ENCODE measurements around the gene PCDHGB6.
"Not testable (repeated sequence)": the region's sequence is repeated elsewhere in the genome, so short reads cannot be mapped to it uniquely, and the experiment has no call there.

The PCDHGB6 gene

DNA sequence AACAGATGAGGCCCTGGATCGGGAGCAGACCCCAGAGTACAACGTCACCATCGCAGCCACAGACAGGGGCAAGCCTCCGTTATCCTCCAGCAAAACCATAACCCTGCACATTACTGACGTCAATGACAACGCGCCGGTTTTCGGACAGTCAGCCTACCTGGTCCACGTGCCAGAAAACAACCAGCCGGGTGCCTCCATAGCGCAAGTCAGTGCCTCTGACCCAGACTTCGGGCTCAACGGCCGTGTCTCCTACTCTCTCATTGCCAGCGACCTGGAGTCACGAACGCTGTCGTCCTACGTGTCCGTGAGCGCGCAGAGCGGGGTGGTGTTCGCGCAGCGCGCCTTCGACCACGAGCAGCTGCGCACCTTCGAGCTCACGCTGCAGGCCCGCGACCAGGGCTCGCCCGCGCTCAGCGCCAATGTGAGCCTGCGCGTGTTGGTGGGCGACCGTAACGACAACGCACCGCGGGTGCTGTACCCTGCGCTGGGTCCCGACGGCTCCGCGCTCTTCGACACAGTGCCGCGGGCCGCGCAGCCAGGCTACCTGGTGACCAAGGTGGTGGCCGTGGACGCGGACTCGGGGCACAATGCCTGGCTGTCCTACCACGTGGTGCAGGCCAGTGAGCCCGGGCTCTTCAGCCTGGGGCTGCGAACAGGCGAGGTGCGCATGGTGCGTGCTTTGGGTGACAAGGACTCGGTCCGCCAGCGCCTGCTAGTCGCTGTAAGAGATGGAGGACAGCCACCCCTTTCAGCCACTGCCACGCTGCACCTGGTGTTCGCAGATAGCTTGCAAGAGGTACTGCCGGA lies 11.5 kb downstream of the PCDHGB6 start:
- no peak for DNase-seq (ENCODE audit: low read depth)

DNA sequence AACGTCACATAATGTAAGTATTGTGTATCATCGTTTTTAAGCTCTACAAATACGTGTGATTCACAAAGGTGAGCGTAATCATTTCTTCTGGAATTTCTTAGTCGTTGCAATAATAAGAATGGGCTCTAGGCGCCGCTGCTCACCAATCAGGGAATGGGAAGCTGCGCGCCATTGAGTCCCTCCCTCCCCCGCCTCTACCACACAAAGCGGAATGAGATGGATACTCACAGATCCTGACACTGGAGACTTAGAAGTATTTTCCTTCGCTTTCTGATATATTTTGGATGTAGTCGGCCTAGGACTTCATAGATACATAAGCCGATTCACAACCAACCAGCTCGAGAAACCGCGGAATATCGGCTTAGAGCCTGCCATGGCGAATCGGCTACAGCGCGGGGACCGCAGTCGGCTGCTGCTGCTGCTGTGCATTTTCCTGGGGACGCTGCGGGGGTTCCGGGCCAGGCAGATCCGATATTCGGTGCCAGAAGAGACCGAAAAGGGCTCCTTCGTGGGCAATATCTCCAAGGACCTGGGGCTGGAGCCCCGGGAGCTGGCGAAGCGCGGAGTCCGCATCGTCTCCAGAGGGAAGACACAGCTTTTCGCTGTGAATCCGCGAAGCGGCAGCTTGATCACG lies 13.2 kb downstream of the PCDHGB6 start, which contains the start of gene PCDHGA11:
Gene PCDHGA11, plus strand, starts transcription at position 197 of the 634 bp plus-strand sequence. Its CDS starts 177 bp downstream, at position 374.
- peak; percentile 50 for DNase-seq (ENCODE audit: low read depth)

- no peak for DNase-seq (ENCODE audit: low read depth)
Observed at GRCh38 chr5:141421489-141421855, 13.7 kb downstream of the PCDHGB6 start.

DNA sequence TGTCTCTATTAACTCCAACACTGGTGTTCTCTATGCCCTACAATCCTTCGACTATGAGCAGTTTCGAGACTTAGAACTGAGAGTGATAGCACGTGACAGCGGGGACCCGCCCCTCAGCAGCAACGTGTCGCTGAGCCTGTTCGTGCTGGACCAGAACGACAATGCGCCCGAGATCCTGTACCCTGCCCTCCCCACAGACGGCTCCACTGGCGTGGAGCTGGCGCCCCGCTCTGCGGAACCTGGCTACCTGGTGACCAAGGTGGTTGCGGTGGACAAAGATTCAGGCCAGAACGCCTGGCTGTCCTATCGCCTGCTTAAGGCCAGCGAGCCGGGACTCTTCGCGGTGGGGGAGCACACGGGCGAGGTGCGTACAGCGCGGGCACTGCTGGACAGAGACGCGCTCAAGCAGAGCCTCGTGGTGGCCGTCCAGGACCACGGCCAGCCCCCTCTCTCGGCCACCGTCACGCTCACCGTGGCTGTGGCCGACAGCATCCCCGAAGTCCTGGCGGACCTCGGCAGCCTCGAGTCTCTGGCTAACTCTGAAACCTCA lies 15.0 kb downstream of the PCDHGB6 start:
- no peak for DNase-seq (ENCODE audit: low read depth)

DNA sequence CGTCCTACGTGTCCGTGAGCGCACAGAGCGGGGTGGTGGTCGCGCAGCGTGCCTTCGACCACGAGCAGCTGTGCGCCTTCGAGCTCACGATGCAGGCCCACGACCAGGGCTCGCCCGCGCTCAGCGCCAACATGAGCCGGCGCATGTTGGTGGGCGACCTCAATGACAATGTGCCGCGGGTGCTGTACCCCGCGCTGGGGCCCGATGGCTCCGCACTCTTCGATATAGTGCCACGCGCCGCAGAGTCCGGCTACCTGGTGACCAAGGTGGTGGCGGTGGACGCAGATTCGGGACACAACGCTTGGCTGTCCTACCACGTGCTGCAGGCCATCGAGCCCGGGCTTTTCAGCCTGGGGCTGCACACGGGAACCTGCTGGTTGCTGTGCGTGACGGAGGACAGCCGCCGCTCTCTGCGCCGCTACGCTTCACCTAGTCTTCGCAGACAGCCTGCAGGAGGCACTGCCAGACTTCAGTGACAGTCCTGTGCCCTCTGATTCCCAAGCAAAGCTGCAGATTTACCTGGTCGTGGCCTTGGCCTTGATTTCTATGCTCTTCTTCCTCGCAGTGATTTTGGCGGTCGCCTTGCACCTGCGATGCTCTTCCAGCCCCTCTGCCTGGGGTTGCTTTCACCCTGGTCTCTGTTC lies 20.1 kb downstream of the PCDHGB6 start:
- DNase-seq (ENCODE audit: low read depth), result no peak

DNA sequence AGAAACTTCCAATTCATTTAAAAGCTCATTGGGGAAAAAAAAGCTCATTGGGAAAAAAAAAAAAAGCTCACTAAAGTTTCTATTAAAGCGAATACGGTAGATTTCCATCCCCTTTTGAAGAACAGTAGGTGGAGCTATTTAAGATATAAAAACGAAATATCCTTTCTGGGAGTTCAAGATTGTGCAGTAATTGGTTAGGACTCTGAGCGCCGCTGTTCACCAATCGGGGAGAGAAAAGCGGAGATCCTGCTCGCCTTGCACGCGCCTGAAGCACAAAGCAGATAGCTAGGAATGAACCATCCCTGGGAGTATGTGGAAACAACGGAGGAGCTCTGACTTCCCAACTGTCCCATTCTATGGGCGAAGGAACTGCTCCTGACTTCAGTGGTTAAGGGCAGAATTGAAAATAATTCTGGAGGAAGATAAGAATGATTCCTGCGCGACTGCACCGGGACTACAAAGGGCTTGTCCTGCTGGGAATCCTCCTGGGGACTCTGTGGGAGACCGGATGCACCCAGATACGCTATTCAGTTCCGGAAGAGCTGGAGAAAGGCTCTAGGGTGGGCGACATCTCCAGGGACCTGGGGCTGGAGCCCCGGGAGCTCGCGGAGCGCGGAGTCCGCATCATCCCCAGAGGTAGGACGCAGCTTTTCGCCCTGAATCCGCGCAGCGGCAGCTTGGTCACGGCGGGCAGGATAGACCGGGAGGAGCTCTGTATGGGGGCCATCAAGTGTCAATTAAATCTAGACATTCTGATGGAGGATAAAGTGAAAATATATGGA lies 22.7 kb downstream of the PCDHGB6 start, which contains the start of gene PCDHGA12:
Gene PCDHGA12, plus strand, starts transcription at position 176 of the 782 bp plus-strand sequence. Its CDS starts 253 bp downstream, at position 429.
- DNase-seq (ENCODE audit: low read depth), result peak; percentile 93

DNA sequence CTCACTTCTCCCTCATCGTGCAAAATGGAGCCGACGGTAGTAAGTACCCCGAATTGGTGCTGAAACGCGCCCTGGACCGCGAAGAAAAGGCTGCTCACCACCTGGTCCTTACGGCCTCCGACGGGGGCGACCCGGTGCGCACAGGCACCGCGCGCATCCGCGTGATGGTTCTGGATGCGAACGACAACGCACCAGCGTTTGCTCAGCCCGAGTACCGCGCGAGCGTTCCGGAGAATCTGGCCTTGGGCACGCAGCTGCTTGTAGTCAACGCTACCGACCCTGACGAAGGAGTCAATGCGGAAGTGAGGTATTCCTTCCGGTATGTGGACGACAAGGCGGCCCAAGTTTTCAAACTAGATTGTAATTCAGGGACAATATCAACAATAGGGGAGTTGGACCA lies 23.5 kb downstream of the PCDHGB6 start:
- peak; percentile 52 for DNase-seq (ENCODE audit: low read depth)

DNA sequence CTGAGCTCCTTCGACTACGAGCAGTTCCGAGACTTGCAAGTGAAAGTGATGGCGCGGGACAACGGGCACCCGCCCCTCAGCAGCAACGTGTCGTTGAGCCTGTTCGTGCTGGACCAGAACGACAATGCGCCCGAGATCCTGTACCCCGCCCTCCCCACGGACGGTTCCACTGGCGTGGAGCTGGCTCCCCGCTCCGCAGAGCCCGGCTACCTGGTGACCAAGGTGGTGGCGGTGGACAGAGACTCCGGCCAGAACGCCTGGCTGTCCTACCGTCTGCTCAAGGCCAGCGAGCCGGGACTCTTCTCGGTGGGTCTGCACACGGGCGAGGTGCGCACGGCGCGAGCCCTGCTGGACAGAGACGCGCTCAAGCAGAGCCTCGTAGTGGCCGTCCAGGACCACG lies 24.5 kb downstream of the PCDHGB6 start:
- DNase-seq (ENCODE audit: low read depth), result not testable (repeated sequence)

- DNase-seq (ENCODE audit: low read depth), result not testable (repeated sequence)
Observed at GRCh38 chr5:141432726-141433125, 24.9 kb downstream of the PCDHGB6 start.

- no peak for DNase-seq (ENCODE audit: low read depth)
Observed at GRCh38 chr5:141434006-141434405, 26.2 kb downstream of the PCDHGB6 start.

GRCh38 chr5:141437221-141437620 lies 29.4 kb downstream of the PCDHGB6 start:
- no peak for DNase-seq (ENCODE audit: low read depth)

GRCh38 chr5:141439411-141440141 lies 31.8 kb downstream of the PCDHGB6 start:
- DNase-seq (ENCODE audit: low read depth), result no peak

DNA sequence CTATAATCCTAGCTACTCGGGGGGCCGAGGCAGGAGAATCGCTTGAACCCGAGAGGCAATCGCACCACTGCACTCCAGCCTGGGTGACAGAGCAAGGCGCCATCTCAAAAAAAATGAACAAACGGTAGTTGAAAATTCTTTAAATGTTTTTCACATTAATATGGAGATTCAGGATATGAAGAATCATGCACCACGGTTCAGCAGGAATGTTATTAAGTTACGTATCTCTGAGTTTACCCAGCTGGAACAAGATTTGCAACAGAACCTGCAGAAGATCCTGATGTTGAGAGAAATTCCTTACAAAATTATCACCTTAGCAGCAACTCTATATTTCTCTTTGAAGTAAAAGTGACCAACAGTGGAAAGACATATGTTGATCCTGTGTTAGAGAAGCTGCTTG lies 32.5 kb downstream of the PCDHGB6 start:
- DNase-seq (ENCODE audit: low read depth), result no peak

GRCh38 chr5:141441571-141442170 lies 33.9 kb downstream of the PCDHGB6 start:
- no peak for DNase-seq (ENCODE audit: low read depth)

All from amniotic epithelial cell (primary cell).